Measurements from ENCODE around the gene DAPK3.
"Not testable (repeated sequence)": the region's sequence is repeated elsewhere in the genome, so short reads cannot be mapped to it uniquely, and the experiment has no call there.

Gene DAPK3

GRCh38 chr19:3970808-3971598, at the start of gene DAPK3:
DAPK3 (minus strand) TSS chr19:3971099; CDS start chr19:3969735, 1,364 bp downstream.
- DNase-seq: no peak

GRCh38 chr19:4019578-4019977, 48.7 kb upstream of the DAPK3 start:
- no peak for DNase-seq

GRCh38 chr19:4018775-4019504, 48.0 kb upstream of the DAPK3 start:
- no peak for DNase-seq

- no peak for DNase-seq
Measured at GRCh38 chr19:4018140-4018613, 47.3 kb upstream of the DAPK3 start.

- DNase-seq: no peak
Measured at GRCh38 chr19:4016903-4017638, 46.2 kb upstream of the DAPK3 start.

- DNase-seq: no peak
Measured at GRCh38 chr19:4016486-4016885, 45.6 kb upstream of the DAPK3 start.

- DNase-seq: no peak
Measured at GRCh38 chr19:4015705-4016402, 45.0 kb upstream of the DAPK3 start.

GRCh38 chr19:4014541-4015491, 43.9 kb upstream of the DAPK3 start:
- no peak for DNase-seq

- DNase-seq: no peak
Measured at GRCh38 chr19:4013886-4014540, 43.1 kb upstream of the DAPK3 start.

- DNase-seq: no peak
Measured at GRCh38 chr19:4012975-4013634, 42.2 kb upstream of the DAPK3 start.

GRCh38 chr19:4012092-4012974, 41.4 kb upstream of the DAPK3 start:
- no peak for DNase-seq

GRCh38 chr19:4011430-4011829, 40.5 kb upstream of the DAPK3 start:
- not testable (repeated sequence) for DNase-seq

GRCh38 chr19:4010808-4011110, 39.9 kb upstream of the DAPK3 start:
- no peak for DNase-seq

GRCh38 chr19:4009990-4010807, 39.3 kb upstream of the DAPK3 start:
- no peak for DNase-seq

GRCh38 chr19:4007836-4008539, 37.1 kb upstream of the DAPK3 start:
- DNase-seq: no peak

GRCh38 chr19:4007021-4007835, 36.3 kb upstream of the DAPK3 start, which contains the start of gene PIAS4:
PIAS4 (plus strand) TSS chr19:4007736; CDS start chr19:4007761, 25 bp downstream.
- no peak for DNase-seq

GRCh38 chr19:4005436-4005835, 34.5 kb upstream of the DAPK3 start:
- DNase-seq: not testable (repeated sequence)

All from cortex of kidney (tissue), 1 donor.